ENCODE measurements around the gene OR10H4.
"Not testable (repeated sequence)": the region's sequence is repeated elsewhere in the genome, so short reads cannot be mapped to it uniquely, and the experiment has no call there.

The OR10H4 gene

GRCh38 chr19:15948223-15949058 lies at the start of gene OR10H4:
OR10H4 (plus strand) TSS chr19:15949008; CDS start chr19:15949008, 0 bp downstream.
- Histone ChIP-seq H3K27me3 (replicated peaks; ENCODE audit: control insufficient read depth, insufficient read depth, low read length) (no peaks in the 10 kb centered on the region), H3K4me3 (ENCODE audit: low read length) (no peak within 1 kb of the TSS), H3K36me3 (ENCODE audit: control insufficient read depth, insufficient read depth, low read length, severe bottlenecking) (no peaks in the 10 kb centered on the region), H3K4me1 (ENCODE audit: control insufficient read depth, insufficient read depth, low read length) (no peaks in the 10 kb centered on the region), H3K9me3 (ENCODE audit: control insufficient read depth, low read length) (peaks cover 24% of the 10 kb centered on the region), H3K9ac (ENCODE audit: low read length) (no peak within 1 kb of the TSS)
- DNase-seq (ENCODE audit: low read depth) = no peak

- not testable (repeated sequence) for H3K27me3 ChIP-seq (replicated peaks; ENCODE audit: control insufficient read depth, insufficient read depth, low read length); H3K4me1 ChIP-seq (ENCODE audit: control insufficient read depth, insufficient read depth, low read length); H3K9me3 ChIP-seq (ENCODE audit: control insufficient read depth, low read length); H3K9ac ChIP-seq (ENCODE audit: low read length); H3K4me3 ChIP-seq (ENCODE audit: low read length); DNase-seq (ENCODE audit: low read depth); H3K36me3 ChIP-seq (ENCODE audit: control insufficient read depth, insufficient read depth, low read length, severe bottlenecking)
These were observed 49.2 kb upstream of the OR10H4 start for GRCh38 chr19:15899561-15899960.

- H3K9ac ChIP-seq (ENCODE audit: low read length); H3K4me3 ChIP-seq (ENCODE audit: low read length); DNase-seq (ENCODE audit: low read depth); H3K4me1 ChIP-seq (ENCODE audit: control insufficient read depth, insufficient read depth, low read length); H3K36me3 ChIP-seq (ENCODE audit: control insufficient read depth, insufficient read depth, low read length, severe bottlenecking); H3K27me3 ChIP-seq (replicated peaks; ENCODE audit: control insufficient read depth, insufficient read depth, low read length); H3K9me3 ChIP-seq (ENCODE audit: control insufficient read depth, low read length): not testable (repeated sequence)
These were observed 48.8 kb upstream of the OR10H4 start for GRCh38 chr19:15900032-15900431.

- Histone ChIP-seq H3K4me1 (ENCODE audit: control insufficient read depth, insufficient read depth, low read length) (no peaks in the 10 kb centered on the region), H3K4me3 (ENCODE audit: low read length) (no peak overlapping the region), H3K9me3 (ENCODE audit: control insufficient read depth, low read length) (peaks cover 11% of the 10 kb centered on the region), H3K36me3 (ENCODE audit: control insufficient read depth, insufficient read depth, low read length, severe bottlenecking) (no peaks in the 10 kb centered on the region), H3K27me3 (replicated peaks; ENCODE audit: control insufficient read depth, insufficient read depth, low read length) (peaks cover 9% of the 10 kb centered on the region), H3K9ac (ENCODE audit: low read length) (no peak overlapping the region)
- DNase-seq (ENCODE audit: low read depth) = no peak
These were observed 48.3 kb upstream of the OR10H4 start for GRCh38 chr19:15900504-15900903.

DNA sequence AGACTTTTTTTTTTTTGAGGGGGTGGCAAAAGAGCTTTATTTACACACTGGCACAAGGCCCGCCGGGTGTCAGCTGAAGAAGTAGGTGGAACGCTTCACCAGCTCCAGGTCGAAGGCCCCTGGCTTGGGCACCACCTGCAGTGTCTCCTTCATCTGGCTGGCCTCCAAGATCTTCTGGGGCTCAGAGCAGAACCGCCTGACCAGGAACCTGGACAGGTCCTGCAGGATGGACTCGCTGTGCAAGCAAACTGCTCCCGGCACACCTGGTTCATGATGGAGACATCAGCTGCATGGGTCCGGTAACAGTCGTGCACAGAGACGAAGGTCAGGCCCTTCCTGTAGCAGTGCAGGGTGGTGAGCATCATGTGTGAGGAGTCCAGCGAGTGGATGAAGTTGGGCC lies 46.6 kb upstream of the OR10H4 start:
- Histone ChIP-seq H3K4me1 (ENCODE audit: control insufficient read depth, insufficient read depth, low read length) (no peaks in the 10 kb centered on the region), H3K9ac (ENCODE audit: low read length) (no peak overlapping the region), H3K36me3 (ENCODE audit: control insufficient read depth, insufficient read depth, low read length, severe bottlenecking) (no peaks in the 10 kb centered on the region), H3K9me3 (ENCODE audit: control insufficient read depth, low read length) (peaks cover 15% of the 10 kb centered on the region), H3K4me3 (ENCODE audit: low read length) (no peak overlapping the region), H3K27me3 (replicated peaks; ENCODE audit: control insufficient read depth, insufficient read depth, low read length) (peaks cover 9% of the 10 kb centered on the region)
- DNase-seq (ENCODE audit: low read depth) = no peak

DNA sequence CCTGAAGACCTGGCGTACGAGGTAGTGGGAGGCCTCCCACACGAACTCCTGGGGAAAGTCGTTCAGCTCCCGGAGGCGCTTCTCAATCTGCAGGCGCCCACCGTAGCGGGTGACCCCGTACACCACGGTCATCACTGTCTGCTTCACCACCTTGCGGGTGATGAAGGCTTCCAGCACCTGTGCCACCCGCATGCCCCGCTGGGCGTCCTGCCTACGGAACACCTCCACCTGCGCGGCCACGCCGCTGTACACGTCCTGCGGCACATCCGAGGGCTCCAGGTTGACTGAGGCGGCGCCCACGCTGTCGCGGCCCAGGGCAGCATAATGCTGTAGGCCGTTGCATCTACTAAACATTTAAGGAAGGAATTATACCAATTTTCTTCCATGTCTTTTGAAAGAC lies 45.9 kb upstream of the OR10H4 start:
- H3K9ac ChIP-seq (ENCODE audit: low read length); DNase-seq (ENCODE audit: low read depth); H3K36me3 ChIP-seq (ENCODE audit: control insufficient read depth, insufficient read depth, low read length, severe bottlenecking); H3K27me3 ChIP-seq (replicated peaks; ENCODE audit: control insufficient read depth, insufficient read depth, low read length); H3K4me3 ChIP-seq (ENCODE audit: low read length); H3K4me1 ChIP-seq (ENCODE audit: control insufficient read depth, insufficient read depth, low read length): not testable (repeated sequence)
- H3K9me3 ChIP-seq (ENCODE audit: control insufficient read depth, low read length) = peaks cover 15% of the 10 kb centered on the region

- no peaks in the 10 kb centered on the region for H3K4me1 ChIP-seq (ENCODE audit: control insufficient read depth, insufficient read depth, low read length)
- H3K36me3 ChIP-seq (ENCODE audit: control insufficient read depth, insufficient read depth, low read length, severe bottlenecking) = no peaks in the 10 kb centered on the region
- no peak overlapping the region for H3K9ac ChIP-seq (ENCODE audit: low read length)
- peaks cover 9% of the 10 kb centered on the region for H3K27me3 ChIP-seq (replicated peaks; ENCODE audit: control insufficient read depth, insufficient read depth, low read length)
- H3K4me3 ChIP-seq (ENCODE audit: low read length) = no peak overlapping the region
- no peak for DNase-seq (ENCODE audit: low read depth)
- peaks cover 15% of the 10 kb centered on the region for H3K9me3 ChIP-seq (ENCODE audit: control insufficient read depth, low read length)
These were observed 43.8 kb upstream of the OR10H4 start for GRCh38 chr19:15905026-15905425.

DNA sequence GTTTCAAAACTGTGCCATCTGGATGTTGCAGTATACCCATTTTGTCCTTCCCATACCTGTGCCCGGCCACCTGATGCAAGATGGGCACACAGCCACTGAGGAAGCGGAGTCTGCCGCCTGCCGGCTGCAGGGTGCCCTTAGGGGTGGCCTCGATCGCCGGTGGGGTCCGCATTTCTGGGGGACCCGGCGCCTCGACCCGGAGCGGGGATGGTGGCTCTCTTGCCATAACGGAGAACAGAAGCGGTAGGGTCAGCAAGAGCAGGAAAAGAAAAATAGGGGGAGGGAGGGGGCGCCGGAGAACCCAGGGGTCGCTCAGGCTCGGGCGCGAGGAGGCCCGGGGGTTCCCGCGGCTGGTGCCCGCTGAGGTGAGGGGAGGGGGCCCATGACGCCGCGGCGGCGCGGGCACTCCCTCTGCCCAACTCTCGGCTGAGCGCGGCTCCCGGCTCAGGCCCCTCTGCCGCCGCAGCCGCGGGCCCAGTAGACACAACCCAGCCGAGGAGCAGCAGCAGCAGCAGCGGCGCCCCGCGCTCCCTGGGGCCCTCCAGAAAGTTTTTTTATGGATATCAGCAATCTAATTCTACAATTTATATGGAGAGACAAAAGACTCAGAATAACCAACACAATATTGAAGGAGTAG lies 37.1 kb upstream of the OR10H4 start:
- Histone ChIP-seq H3K9me3 (ENCODE audit: control insufficient read depth, low read length) (peaks cover 22% of the 10 kb centered on the region), H3K27me3 (replicated peaks; ENCODE audit: control insufficient read depth, insufficient read depth, low read length) (peaks cover 6% of the 10 kb centered on the region), H3K4me3 (ENCODE audit: low read length) (no peak overlapping the region), H3K4me1 (ENCODE audit: control insufficient read depth, insufficient read depth, low read length) (no peaks in the 10 kb centered on the region), H3K36me3 (ENCODE audit: control insufficient read depth, insufficient read depth, low read length, severe bottlenecking) (no peaks in the 10 kb centered on the region), H3K9ac (ENCODE audit: low read length) (no peak overlapping the region)
- no peak for DNase-seq (ENCODE audit: low read depth)

DNA sequence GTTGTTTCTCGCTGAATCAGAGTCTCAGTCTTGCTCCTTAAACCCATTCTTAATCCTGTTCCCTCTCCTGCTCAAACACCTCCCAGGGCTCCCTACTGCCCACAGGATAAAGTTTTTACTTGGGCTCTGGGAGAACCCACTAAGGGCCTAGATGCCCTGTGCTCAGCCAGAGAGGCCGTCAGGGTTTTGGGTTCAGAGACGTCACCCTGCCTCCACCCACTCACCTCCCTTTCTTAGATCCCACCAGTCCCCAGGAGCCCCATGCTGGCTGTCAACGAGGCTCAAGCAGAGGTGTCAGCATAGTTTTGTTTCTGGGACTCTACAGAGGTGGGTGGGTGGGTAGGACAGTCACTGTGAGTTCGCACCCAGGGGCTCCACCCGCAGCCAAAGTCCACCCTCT lies 35.4 kb upstream of the OR10H4 start:
- peaks cover 6% of the 10 kb centered on the region for H3K27me3 ChIP-seq (replicated peaks; ENCODE audit: control insufficient read depth, insufficient read depth, low read length)
- no peak for DNase-seq (ENCODE audit: low read depth)
- no peaks in the 10 kb centered on the region for H3K4me1 ChIP-seq (ENCODE audit: control insufficient read depth, insufficient read depth, low read length)
- H3K9ac ChIP-seq (ENCODE audit: low read length) = no peak overlapping the region
- no peak overlapping the region for H3K4me3 ChIP-seq (ENCODE audit: low read length)
- H3K9me3 ChIP-seq (ENCODE audit: control insufficient read depth, low read length) = peaks cover 20% of the 10 kb centered on the region
- no peaks in the 10 kb centered on the region for H3K36me3 ChIP-seq (ENCODE audit: control insufficient read depth, insufficient read depth, low read length, severe bottlenecking)

- H3K4me3 ChIP-seq (ENCODE audit: low read length) = no peak overlapping the region
- peaks cover 20% of the 10 kb centered on the region for H3K9me3 ChIP-seq (ENCODE audit: control insufficient read depth, low read length)
- DNase-seq (ENCODE audit: low read depth) = no peak
- peaks cover 6% of the 10 kb centered on the region for H3K27me3 ChIP-seq (replicated peaks; ENCODE audit: control insufficient read depth, insufficient read depth, low read length)
- H3K36me3 ChIP-seq (ENCODE audit: control insufficient read depth, insufficient read depth, low read length, severe bottlenecking) = no peaks in the 10 kb centered on the region
- H3K4me1 ChIP-seq (ENCODE audit: control insufficient read depth, insufficient read depth, low read length) = no peaks in the 10 kb centered on the region
- no peak overlapping the region for H3K9ac ChIP-seq (ENCODE audit: low read length)
These were observed 35.0 kb upstream of the OR10H4 start for GRCh38 chr19:15913830-15914229.

DNA sequence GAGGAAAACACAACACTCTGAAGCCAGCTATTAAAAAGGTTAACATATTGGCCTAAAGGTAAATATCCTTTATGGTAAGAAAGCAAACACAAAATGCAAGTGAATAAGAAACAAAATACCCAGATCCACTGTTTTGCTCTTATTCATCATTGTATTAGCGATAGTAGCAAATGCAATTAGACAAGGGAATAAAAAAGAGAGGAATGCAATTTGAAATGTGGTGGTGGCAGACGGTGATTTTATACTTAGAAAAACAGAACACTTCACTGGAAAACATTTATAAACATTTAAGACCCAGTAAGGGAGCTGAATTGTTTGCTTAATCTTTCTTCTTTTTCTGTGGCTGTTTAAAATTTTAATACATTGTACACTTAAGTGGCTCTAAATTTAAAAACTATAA lies 33.7 kb upstream of the OR10H4 start:
- H3K4me3 ChIP-seq (ENCODE audit: low read length) = no peak overlapping the region
- H3K27me3 ChIP-seq (replicated peaks; ENCODE audit: control insufficient read depth, insufficient read depth, low read length) = peaks cover 6% of the 10 kb centered on the region
- no peak for DNase-seq (ENCODE audit: low read depth)
- peaks cover 20% of the 10 kb centered on the region for H3K9me3 ChIP-seq (ENCODE audit: control insufficient read depth, low read length)
- H3K36me3 ChIP-seq (ENCODE audit: control insufficient read depth, insufficient read depth, low read length, severe bottlenecking) = no peaks in the 10 kb centered on the region
- no peaks in the 10 kb centered on the region for H3K4me1 ChIP-seq (ENCODE audit: control insufficient read depth, insufficient read depth, low read length)
- no peak overlapping the region for H3K9ac ChIP-seq (ENCODE audit: low read length)
